SU-DHL-6 (cell line): ENCODE results near the gene C10orf71.

Experiments
- CTCF ChIP-seq: fragments of 200-600 bp; sonication (generic); IDR thresholded peaks from one replicate; pipeline ENCODE4 v1.5.1; 2017; ENCODE audit warnings: antibody characterized with exemption, mild to moderate bottlenecking, low read length, moderate library complexity; ENCODE audit not compliant: insufficient read depth, poor library complexity, severe bottlenecking
- EZH2phosphoT487 ChIP-seq: fragments of 200-600 bp; sonication (generic), shearing (Covaris generic); conservative IDR thresholded peaks from 2 replicates; pipeline ENCODE4 v1.6.1; 2018; ENCODE audit warnings: mild to moderate bottlenecking, antibody characterized with exemption, low read length, moderate library complexity, mixed read lengths

GRCh38 chr10:49310901-49311554 lies 12.1 kb downstream of the C10orf71 start:
- no peak for TF ChIP-seq EZH2phosphoT487
- TF ChIP-seq CTCF: no peak
